Activated CD4-positive, alpha-beta T cell treated with anti-CD3 and anti-CD28 coated beads, Interleukin-2, amount 50 U/mL, for 4 hours (primary cell): ENCODE measurements around the gene OOSP1.
"Not testable (repeated sequence)": the region's sequence is repeated elsewhere in the genome, so short reads cannot be mapped to it uniquely, and the experiment has no call there.

ENCODE experiments used
- DNase-seq, 2 experiments: peaks; one replicate each; pipeline ENCODE4 v3.0.0-alpha.2; 2020

Gene OOSP1

GRCh38 chr11:59962107-59962482 lies 23.9 kb downstream of the OOSP1 start:
- DNase-seq, result no peak

- DNase-seq, result no peak
Measured at GRCh38 chr11:59963733-59964132, 25.5 kb downstream of the OOSP1 start, which contains the start of gene OOSP4A. OOSP4A (plus strand) TSS chr11:59964033; CDS start chr11:59964033, 0 bp downstream.

- no peak for DNase-seq
Measured at GRCh38 chr11:59965424-59965823, 27.2 kb downstream of the OOSP1 start.

- DNase-seq, result no peak
Measured at GRCh38 chr11:59966201-59966600, 28.0 kb downstream of the OOSP1 start.

GRCh38 chr11:59967677-59968394 lies 29.6 kb downstream of the OOSP1 start:
- DNase-seq, result no peak

- no peak for DNase-seq
Measured at GRCh38 chr11:59968395-59968783, 30.2 kb downstream of the OOSP1 start.

GRCh38 chr11:59973097-59973496 lies 34.9 kb downstream of the OOSP1 start:
- DNase-seq, result no peak

GRCh38 chr11:59981106-59981770 lies 43.0 kb downstream of the OOSP1 start:
- DNase-seq, result no peak

GRCh38 chr11:59982037-59982436 lies 43.8 kb downstream of the OOSP1 start:
- DNase-seq, result not testable (repeated sequence)

GRCh38 chr11:59983212-59983611 lies 45.0 kb downstream of the OOSP1 start:
- DNase-seq, result no peak

- no peak for DNase-seq
Measured at GRCh38 chr11:59984368-59984767, 46.1 kb downstream of the OOSP1 start.

- DNase-seq, result no peak
Measured at GRCh38 chr11:59990421-59990820, 52.2 kb downstream of the OOSP1 start.

GRCh38 chr11:59992425-59992824 lies 54.2 kb downstream of the OOSP1 start:
- DNase-seq, result no peak

- no peak for DNase-seq
Measured at GRCh38 chr11:59997800-59998199, 59.6 kb downstream of the OOSP1 start.

- DNase-seq, result no peak
Measured at GRCh38 chr11:59999691-60000090, 61.5 kb downstream of the OOSP1 start.

- no peak for DNase-seq
Measured at GRCh38 chr11:60003729-60004128, 65.5 kb downstream of the OOSP1 start.

- DNase-seq, result no peak
Measured at GRCh38 chr11:60005360-60005759, 67.1 kb downstream of the OOSP1 start.
